HCT116 (cell line): ENCODE data around the gene SIGLEC14. TPM values are rescaled to one million over a fixed set of nuclear protein-coding genes. Genes with fewer than 3 reads are reported as not detected.

ENCODE experiments used
- ATAC-seq: fragments of 200-7000 bp; cut with Tn5 transposase; 2 replicates; pipeline ENCODE4 v1.9.1; 2020; ENCODE audit warnings: mild to moderate bottlenecking, moderate library complexity
- BruUV-seq: library from RNA; stranded (reverse); fragments of 400-500 nt; replicated peaks from 2 replicates; lab custom pipeline; 2021; lab: Mats Ljungman, UMichigan
- CTCF ChIA-PET: fragments of 300-600 bp; sonication (Branson Sonifier 250); formaldehyde crosslinking; loops from one replicate; lab custom pipeline; 2021; ENCODE audit warnings: antibody characterized with exemption; lab: Charles Lee
- POLR2A ChIA-PET: fragments of 300-600, 350-600 bp; sonication (Branson Sonifier 250); formaldehyde crosslinking; loops from one replicate; lab custom pipeline; 2021; ENCODE audit warnings: antibody characterized with exemption; lab: Charles Lee
- RAD21 ChIA-PET, 2 experiments: fragments of 300-600 bp; sonication (Branson Sonifier 250); formaldehyde crosslinking; loops; one replicate each; lab custom pipeline; 2023; ENCODE audit warnings: low total read pairs in 2 of 2; ENCODE audit not compliant: uncharacterized antibody in 2 of 2, unreplicated experiment in 2 of 2, low non-redundant PET in 1 of 2; lab: Charles Lee
- DNase-seq: peaks from one replicate; pipeline ENCODE4 v3.0.0-alpha.2; 2010; ENCODE audit warnings: low read depth, low spot score
- H2AFZ ChIP-seq: fragments of 200-600 bp; shearing (Covaris generic), sonication (generic); 2 replicates; pipeline ENCODE4 v1.6.1; 2017; ENCODE audit warnings: low read depth, mixed run types, mixed read lengths, antibody characterized with exemption, low read length; ENCODE audit not compliant: poor library complexity, severe bottlenecking
- H3K27ac ChIP-seq: 2 replicates; pipeline ENCODE4 v1.5.1; 2012; ENCODE audit warnings: low read depth, low read length
- H3K27me3 ChIP-seq: fragments of 200-600 bp; sonication (generic); 2 replicates; pipeline ENCODE4 v1.6.1; 2016; ENCODE audit warnings: mixed run types, low read length, mixed read lengths; ENCODE audit not compliant: insufficient read depth
- H3K36me3 ChIP-seq, 2 experiments: fragments of 200-500 bp in 1 of 2; fragments of 200-600 bp in 1 of 2; sonication (Bioruptor generic) in 1 of 2; sonication (generic) in 1 of 2; 2 replicates each; pipeline versions ENCODE4 v1.5.1 to v1.6.1; 2014 to 2016; ENCODE audit warnings: low read length in 2 of 2, inconsistent platforms in 1 of 2, mixed read lengths in 1 of 2, mixed run types in 1 of 2; ENCODE audit not compliant: insufficient read depth in 2 of 2, control insufficient read depth in 1 of 2
- H3K4me1 ChIP-seq, 2 experiments: fragments of 200-600 bp in 1 of 2; sonication (generic) in 1 of 2; 2 replicates each; pipeline versions ENCODE4 v1.5.1 to v1.6.1; 2012 to 2017; ENCODE audit warnings: low read length in 2 of 2, inconsistent platforms in 1 of 2, mild to moderate bottlenecking in 1 of 2, mixed read lengths in 1 of 2, mixed run types in 1 of 2, moderate library complexity in 1 of 2; ENCODE audit not compliant: insufficient read depth in 2 of 2, control insufficient read depth in 1 of 2
- H3K4me2 ChIP-seq: fragments of 200-600 bp; sonication (generic); 2 replicates; pipeline ENCODE4 v1.6.1; 2017; ENCODE audit warnings: mixed run types, low read length, mixed read lengths
- H3K4me3 ChIP-seq, 2 experiments: fragments of 200-600 bp in 1 of 2; sonication (generic) in 1 of 2; replicated peaks in 1 of 2; 2 replicates each; pipeline ENCODE4 v1.5.1; 2011 to 2016; ENCODE audit warnings: low read length in 2 of 2, control low read depth in 1 of 2, low read depth in 1 of 2, mild to moderate bottlenecking in 1 of 2, mixed read lengths in 1 of 2, mixed run types in 1 of 2
- H3K79me2 ChIP-seq: fragments of 200-600 bp; sonication (generic); 2 replicates; pipeline ENCODE4 v1.6.1; 2017; ENCODE audit warnings: mild to moderate bottlenecking, mixed run types, low read length, moderate library complexity, mixed read lengths; ENCODE audit not compliant: insufficient read depth
- H3K9ac ChIP-seq: fragments of 200-600 bp; sonication (generic); 2 replicates; pipeline ENCODE4 v1.6.1; 2016; ENCODE audit warnings: low read length, mixed read lengths
- H3K9me2 ChIP-seq: fragments of 200-600 bp; sonication (generic), shearing (Covaris generic); 2 replicates; pipeline ENCODE4 v1.6.1; 2017; ENCODE audit warnings: mixed run types, mild to moderate bottlenecking, moderate library complexity; ENCODE audit not compliant: insufficient read depth
- H3K9me3 ChIP-seq, 2 experiments: fragments of 200-500 bp in 1 of 2; fragments of 200-600 bp in 1 of 2; sonication (Bioruptor generic) in 1 of 2; sonication (generic) in 1 of 2; 2 replicates each; pipeline ENCODE4 v1.6.1; 2014 to 2017; ENCODE audit warnings: low read length in 2 of 2, mixed read lengths in 2 of 2, inconsistent platforms in 1 of 2, low read depth in 1 of 2, mild to moderate bottlenecking in 1 of 2, mixed run types in 1 of 2, moderate library complexity in 1 of 2; ENCODE audit not compliant: control insufficient read depth in 1 of 2, insufficient read depth in 1 of 2
- H4K20me1 ChIP-seq: fragments of 200-600 bp; sonication (generic), shearing (Covaris generic); 2 replicates; pipeline ENCODE4 v1.6.1; 2017; ENCODE audit warnings: mixed run types, mild to moderate bottlenecking, moderate library complexity; ENCODE audit not compliant: insufficient read depth
- CBX3 ChIP-seq: IDR thresholded peaks from 2 replicates; pipeline ENCODE4 v1.6.1; 2012; ENCODE audit warnings: low read depth
- EGR1 ChIP-seq: IDR thresholded peaks from 2 replicates; pipeline ENCODE4 v1.6.1; 2012; ENCODE audit warnings: low read depth
- EZH2phosphoT487 ChIP-seq: fragments of 200-600 bp; IDR thresholded peaks from 2 replicates; pipeline ENCODE4 v1.6.1; 2018; ENCODE audit warnings: antibody characterized with exemption, borderline replicate concordance
- JUND ChIP-seq: IDR thresholded peaks from 2 replicates; pipeline ENCODE4 v1.6.1; 2012
- POLR2AphosphoS5 ChIP-seq: IDR thresholded peaks from 2 replicates; pipeline ENCODE4 v1.6.1; 2011; ENCODE audit warnings: mild to moderate bottlenecking, low read depth, low read length, moderate library complexity
- SP1 ChIP-seq: IDR thresholded peaks from 2 replicates; pipeline ENCODE4 v1.6.1; 2012; ENCODE audit warnings: low read depth
- SRF ChIP-seq: IDR thresholded peaks from 2 replicates; pipeline ENCODE4 v1.6.1; 2012; ENCODE audit warnings: low read depth
- ZFX ChIP-seq: fragments of 450-650 bp; IDR thresholded peaks from 2 replicates; pipeline ENCODE4 v1.6.1; 2017
- intact Hi-C: fragments of 100-400 bp; cut with micrococcal nuclease; formaldehyde crosslinking; loops from 2 replicates; pipeline ENCODE4 v1.10.0; 2022
- total RNA-seq: library from RNA; stranded (reverse); gene quantifications from one replicate; pipeline ENCODE4 v1.2.1, GENCODE V29; 2021; ENCODE audit not compliant: unreplicated experiment
- TF ChIP-seq, protein P1 (sequence below): IDR thresholded peaks from 2 replicates; pipeline ENCODE4 v1.6.1; 2012
- TF ChIP-seq, protein P2 (sequence below): IDR thresholded peaks from 2 replicates; pipeline ENCODE4 v1.6.1; 2012; ENCODE audit warnings: low read depth
- TF ChIP-seq, protein P3 (sequence below), 3 experiments: fragments of 200-600 bp in 1 of 3; sonication (generic) in 1 of 3; IDR thresholded peaks in 2 of 3; conservative IDR thresholded peaks in 1 of 3; 2 replicates each; pipeline ENCODE4 v1.5.1; 2012 to 2017; ENCODE audit warnings: low read depth in 2 of 3, low read length in 2 of 3, antibody characterized with exemption in 1 of 3, borderline replicate concordance in 1 of 3, control low read depth in 1 of 3, mild to moderate bottlenecking in 1 of 3, mixed read lengths in 1 of 3, mixed run types in 1 of 3, moderate library complexity in 1 of 3; ENCODE audit not compliant: insufficient read depth in 1 of 3

The SIGLEC14 gene
- total RNA-seq, 1 experiment from 2014 or later, result not detected

DNA sequence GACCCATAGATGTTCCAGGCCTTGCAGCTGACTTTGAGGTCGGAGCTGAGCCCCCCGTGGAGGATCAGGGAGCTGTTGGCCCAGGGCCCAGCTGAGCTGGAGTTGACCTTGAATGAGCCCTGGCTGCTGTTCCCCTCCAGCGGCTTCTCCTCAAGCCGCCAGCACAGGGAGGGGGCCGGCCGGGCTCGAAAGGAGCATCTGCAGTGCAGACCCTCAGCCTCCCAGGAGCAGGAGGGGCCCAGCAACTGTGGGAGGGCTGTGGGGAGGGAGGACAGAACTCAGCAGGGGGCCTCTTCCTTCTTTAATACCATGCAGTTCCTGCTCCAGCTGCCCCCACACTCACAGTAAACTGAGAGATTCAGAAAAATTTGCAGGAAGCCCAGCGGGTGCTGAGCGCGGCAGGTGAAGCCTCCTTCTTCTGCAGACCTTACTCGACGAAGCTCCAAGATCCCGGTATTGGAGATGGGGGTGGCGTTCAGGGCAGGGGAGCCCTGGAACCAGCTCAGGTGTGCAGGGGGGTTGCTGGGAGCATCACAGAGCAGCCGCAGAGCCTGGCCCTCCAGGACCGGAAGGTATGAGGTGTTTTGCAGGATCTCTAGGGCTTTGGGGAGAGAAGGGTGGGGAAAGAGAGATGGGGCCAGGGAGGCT lies 19.0 kb downstream of the SIGLEC14 start:
- H3K9me2 ChIP-seq, result no peaks in the 10 kb centered on the region
- H3K4me3 ChIP-seq, result no peak overlapping the region
- H3K79me2 ChIP-seq, result no peaks in the 10 kb centered on the region
- RAD21 ChIA-PET, result no interaction called here
- H3K9me3 ChIP-seq, result no peaks in the 10 kb centered on the region
- BruUV-seq, result no TSS peak
- no peaks in the 10 kb centered on the region for H3K36me3 ChIP-seq
- no peak overlapping the region for H3K9ac ChIP-seq
- ATAC-seq (no peak), DNase-seq (no peak)
- no peak overlapping the region for H3K4me2 ChIP-seq
- no peaks in the 10 kb centered on the region for H4K20me1 ChIP-seq
- TF ChIP-seq SP1 (no peak), POLR2AphosphoS5 (no peak), EGR1 (no peak), CBX3 (no peak), EZH2phosphoT487 (no peak), SRF (no peak)
- TF ChIP-seq, protein P1, sequence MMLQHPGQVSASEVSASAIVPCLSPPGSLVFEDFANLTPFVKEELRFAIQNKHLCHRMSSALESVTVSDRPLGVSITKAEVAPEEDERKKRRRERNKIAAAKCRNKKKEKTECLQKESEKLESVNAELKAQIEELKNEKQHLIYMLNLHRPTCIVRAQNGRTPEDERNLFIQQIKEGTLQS, result no peak
- TF ChIP-seq, all 23 proteins: peak for 0
- Histone ChIP-seq H3K4me1 (no peaks in the 10 kb centered on the region), H2AFZ (no peak overlapping the region), H3K27me3 (peaks cover 26% of the 10 kb centered on the region), H3K27ac (no peak overlapping the region)
- POLR2A ChIA-PET, result no interaction called here
- intact Hi-C loops, result no loop called here
- CTCF ChIA-PET, result no interaction called here

DNA sequence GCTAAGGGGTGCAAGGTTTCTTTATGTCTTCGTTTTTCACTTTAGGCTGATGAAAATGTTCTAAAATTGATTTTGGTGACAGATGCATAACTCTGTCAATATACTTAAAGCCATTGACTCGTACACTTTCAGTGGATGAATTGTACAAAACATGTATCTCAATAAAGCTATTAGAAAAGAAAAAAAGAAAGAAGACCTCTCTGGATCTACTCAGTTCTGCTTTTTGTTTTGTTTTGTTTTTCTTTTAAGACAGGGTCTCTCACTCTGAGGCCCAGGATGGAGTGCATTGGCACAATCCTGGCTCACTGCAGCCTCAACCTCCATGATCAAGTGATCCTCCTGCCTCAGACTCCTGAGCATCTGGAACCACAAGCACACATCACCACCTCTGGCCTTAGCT lies 19.9 kb downstream of the SIGLEC14 start:
- H2AFZ ChIP-seq, result no peak overlapping the region
- no peak overlapping the region for H3K27ac ChIP-seq
- CTCF ChIA-PET, result no interaction called here
- ATAC-seq (no peak), DNase-seq (no peak)
- POLR2A ChIA-PET, result no interaction called here
- H3K9ac ChIP-seq, result no peak overlapping the region
- intact Hi-C loops, result no loop called here
- no peaks in the 10 kb centered on the region for H3K9me2 ChIP-seq
- no peak overlapping the region for H3K4me3 ChIP-seq
- no peaks in the 10 kb centered on the region for H3K9me3 ChIP-seq
- no peaks in the 10 kb centered on the region for H3K36me3 ChIP-seq
- H4K20me1 ChIP-seq, result no peaks in the 10 kb centered on the region
- no peaks in the 10 kb centered on the region for H3K79me2 ChIP-seq
- no TSS peak for BruUV-seq
- H3K27me3 ChIP-seq, result peaks cover 30% of the 10 kb centered on the region
- no peak overlapping the region for H3K4me2 ChIP-seq
- no peak for TF ChIP-seq ZFX
- no peak for TF ChIP-seq EZH2phosphoT487
- TF ChIP-seq JUND, result no peak
- TF ChIP-seq, protein P2, sequence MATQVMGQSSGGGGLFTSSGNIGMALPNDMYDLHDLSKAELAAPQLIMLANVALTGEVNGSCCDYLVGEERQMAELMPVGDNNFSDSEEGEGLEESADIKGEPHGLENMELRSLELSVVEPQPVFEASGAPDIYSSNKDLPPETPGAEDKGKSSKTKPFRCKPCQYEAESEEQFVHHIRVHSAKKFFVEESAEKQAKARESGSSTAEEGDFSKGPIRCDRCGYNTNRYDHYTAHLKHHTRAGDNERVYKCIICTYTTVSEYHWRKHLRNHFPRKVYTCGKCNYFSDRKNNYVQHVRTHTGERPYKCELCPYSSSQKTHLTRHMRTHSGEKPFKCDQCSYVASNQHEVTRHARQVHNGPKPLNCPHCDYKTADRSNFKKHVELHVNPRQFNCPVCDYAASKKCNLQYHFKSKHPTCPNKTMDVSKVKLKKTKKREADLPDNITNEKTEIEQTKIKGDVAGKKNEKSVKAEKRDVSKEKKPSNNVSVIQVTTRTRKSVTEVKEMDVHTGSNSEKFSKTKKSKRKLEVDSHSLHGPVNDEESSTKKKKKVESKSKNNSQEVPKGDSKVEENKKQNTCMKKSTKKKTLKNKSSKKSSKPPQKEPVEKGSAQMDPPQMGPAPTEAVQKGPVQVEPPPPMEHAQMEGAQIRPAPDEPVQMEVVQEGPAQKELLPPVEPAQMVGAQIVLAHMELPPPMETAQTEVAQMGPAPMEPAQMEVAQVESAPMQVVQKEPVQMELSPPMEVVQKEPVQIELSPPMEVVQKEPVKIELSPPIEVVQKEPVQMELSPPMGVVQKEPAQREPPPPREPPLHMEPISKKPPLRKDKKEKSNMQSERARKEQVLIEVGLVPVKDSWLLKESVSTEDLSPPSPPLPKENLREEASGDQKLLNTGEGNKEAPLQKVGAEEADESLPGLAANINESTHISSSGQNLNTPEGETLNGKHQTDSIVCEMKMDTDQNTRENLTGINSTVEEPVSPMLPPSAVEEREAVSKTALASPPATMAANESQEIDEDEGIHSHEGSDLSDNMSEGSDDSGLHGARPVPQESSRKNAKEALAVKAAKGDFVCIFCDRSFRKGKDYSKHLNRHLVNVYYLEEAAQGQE, result no peak
- no peak for TF ChIP-seq SRF
- TF ChIP-seq, protein P3, sequence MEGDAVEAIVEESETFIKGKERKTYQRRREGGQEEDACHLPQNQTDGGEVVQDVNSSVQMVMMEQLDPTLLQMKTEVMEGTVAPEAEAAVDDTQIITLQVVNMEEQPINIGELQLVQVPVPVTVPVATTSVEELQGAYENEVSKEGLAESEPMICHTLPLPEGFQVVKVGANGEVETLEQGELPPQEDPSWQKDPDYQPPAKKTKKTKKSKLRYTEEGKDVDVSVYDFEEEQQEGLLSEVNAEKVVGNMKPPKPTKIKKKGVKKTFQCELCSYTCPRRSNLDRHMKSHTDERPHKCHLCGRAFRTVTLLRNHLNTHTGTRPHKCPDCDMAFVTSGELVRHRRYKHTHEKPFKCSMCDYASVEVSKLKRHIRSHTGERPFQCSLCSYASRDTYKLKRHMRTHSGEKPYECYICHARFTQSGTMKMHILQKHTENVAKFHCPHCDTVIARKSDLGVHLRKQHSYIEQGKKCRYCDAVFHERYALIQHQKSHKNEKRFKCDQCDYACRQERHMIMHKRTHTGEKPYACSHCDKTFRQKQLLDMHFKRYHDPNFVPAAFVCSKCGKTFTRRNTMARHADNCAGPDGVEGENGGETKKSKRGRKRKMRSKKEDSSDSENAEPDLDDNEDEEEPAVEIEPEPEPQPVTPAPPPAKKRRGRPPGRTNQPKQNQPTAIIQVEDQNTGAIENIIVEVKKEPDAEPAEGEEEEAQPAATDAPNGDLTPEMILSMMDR (IDR thresholded peaks at IDR 0.05 in 2 of 3, conservative IDR thresholded peaks at IDR 0.05 in 1 of 3; ENCODE audit: borderline replicate concordance in 1 of 3, insufficient read depth in 1 of 3, low read depth in 2 of 3, low read length in 2 of 3), result no peak
- no peaks in the 10 kb centered on the region for H3K4me1 ChIP-seq
- RAD21 ChIA-PET, result no interaction called here
